Spinal cord (tissue), 10 donors: ENCODE measurements around the gene FBXL7. TPM values are rescaled to one million over a fixed set of nuclear protein-coding genes. Genes with fewer than 3 reads are reported as not detected.
A peak's percentile ranks its signal among the peaks of the same experiment; 100 is the strongest.

Source experiments
- DNase-seq, 6 donors: peaks; one replicate each; pipeline versions ENCODE4 v3.0.0 to v3.0.0-alpha.2; 2013 to 2015; ENCODE audit warnings: low spot score in 6 of 6, low read depth in 4 of 6
- H3K27ac ChIP-seq: one replicate; pipeline ENCODE4 v1.5.1; 2013; ENCODE audit warnings: low read depth, low read length, control low read depth
- H3K27me3 ChIP-seq: one replicate; pipeline ENCODE4 v1.6.1; 2013; ENCODE audit warnings: low read length; ENCODE audit not compliant: control insufficient read depth, insufficient read depth
- H3K36me3 ChIP-seq: one replicate; pipeline ENCODE4 v1.6.1; 2013; ENCODE audit warnings: low read length; ENCODE audit not compliant: control insufficient read depth, insufficient read depth
- H3K4me1 ChIP-seq: one replicate; pipeline ENCODE4 v1.6.1; 2013; ENCODE audit warnings: low read length; ENCODE audit not compliant: control insufficient read depth, insufficient read depth
- H3K4me3 ChIP-seq: one replicate; pipeline ENCODE4 v1.5.1; 2013; ENCODE audit warnings: low read depth, low read length, control low read depth
- H3K9me3 ChIP-seq: one replicate; pipeline ENCODE4 v1.6.1; 2013; ENCODE audit warnings: low read length; ENCODE audit not compliant: control insufficient read depth, insufficient read depth
- WGBS: methylation state at CpG from one replicate; pipeline ENCODE4 v1.1.5; 2013; ENCODE audit warnings: missing lambda C conversion rate; ENCODE audit not compliant: insufficient coverage; 5-methylcytosine and 5-hydroxymethylcytosine counted together
- polyA plus RNA-seq, 2 donors: library from polyadenylated mRNA; unstranded; fragments of 120-200 nt; gene quantifications; one replicate each; pipeline ENCODE4 v1.2.1, GENCODE V29; 2013; ENCODE audit not compliant: insufficient read length in 2 of 2
- total RNA-seq, 2 donors: library from RNA; depleted of rRNA in 1 of 2; stranded (reverse); fragments of 120-200 nt in 1 of 2; fragments of >200 nt in 1 of 2; gene quantifications; one replicate each; pipeline versions ENCODE4 v1.2.3 to v1.2.4, GENCODE V29; 2013 to 2014
- donor health status: healthy.

FBXL7 gene
- total and polyA plus RNA-seq, 4 donors, result 6.9 to 29.8 (median 24.8) TPM

- Histone ChIP-seq H3K27me3 (no peaks in the 10 kb centered on the region), H3K27ac (no peak overlapping the region), H3K4me1 (no peaks in the 10 kb centered on the region), H3K9me3 (peaks cover under 1% of the 10 kb centered on the region), H3K4me3 (no peak overlapping the region), H3K36me3 (no peaks in the 10 kb centered on the region)
- no peak for DNase-seq
- WGBS, result no CpG with 5 or more reads among the region's 2 CpGs
Measured at GRCh38 chr5:15529821-15530220, 29.8 kb downstream of the FBXL7 start.

GRCh38 chr5:15533129-15533893 lies 33.3 kb downstream of the FBXL7 start:
- no peak for DNase-seq
- Histone ChIP-seq H3K4me3 (no peak overlapping the region), H3K27ac (no peak overlapping the region)

GRCh38 chr5:15535938-15536337 lies 36.0 kb downstream of the FBXL7 start:
- H3K4me1 ChIP-seq, result peaks cover 3% of the 10 kb centered on the region
- no peak overlapping the region for H3K27ac ChIP-seq
- H3K4me3 ChIP-seq, result no peak overlapping the region
- peaks cover 3% of the 10 kb centered on the region for H3K9me3 ChIP-seq
- no peaks in the 10 kb centered on the region for H3K27me3 ChIP-seq
- no peaks in the 10 kb centered on the region for H3K36me3 ChIP-seq
- WGBS, result 97% methylated on average over 3 of the region's 4 CpGs
- no peak for DNase-seq

More at GRCh38 chr5:15533129-15533893, 33.3 kb downstream of the FBXL7 start:
- no peaks in the 10 kb centered on the region for H3K4me1 ChIP-seq
- no peaks in the 10 kb centered on the region for H3K36me3 ChIP-seq
- H3K9me3 ChIP-seq, result peaks cover 3% of the 10 kb centered on the region
- no peaks in the 10 kb centered on the region for H3K27me3 ChIP-seq
- 91% methylated on average over 2 of the region's 5 CpGs for WGBS

- H3K27me3 ChIP-seq, result no peaks in the 10 kb centered on the region
- peak in 2 of 6 donors; percentile 30 to 38 for DNase-seq
- no peak overlapping the region for H3K27ac ChIP-seq
- H3K9me3 ChIP-seq, result peaks cover 3% of the 10 kb centered on the region
- no peak overlapping the region for H3K4me3 ChIP-seq
- WGBS, result 17% methylated on average over 1 of the region's 2 CpGs
- H3K4me1 ChIP-seq, result peaks cover 3% of the 10 kb centered on the region
- H3K36me3 ChIP-seq, result no peaks in the 10 kb centered on the region
Measured at GRCh38 chr5:15538516-15538915, 38.5 kb downstream of the FBXL7 start.

- WGBS, result no CpG with 5 or more reads among the region's 2 CpGs
- Histone ChIP-seq H3K27me3 (no peaks in the 10 kb centered on the region), H3K4me3 (no peak overlapping the region), H3K4me1 (peaks cover 3% of the 10 kb centered on the region), H3K36me3 (no peaks in the 10 kb centered on the region), H3K27ac (no peak overlapping the region), H3K9me3 (peaks cover 2% of the 10 kb centered on the region)
- DNase-seq, result no peak
Measured at GRCh38 chr5:15539951-15540350, 40.0 kb downstream of the FBXL7 start.

GRCh38 chr5:15544039-15544438 lies 44.1 kb downstream of the FBXL7 start:
- no peak overlapping the region for H3K27ac ChIP-seq
- 63% methylated on average over 3 of the region's 4 CpGs for WGBS
- peak in 1 of 6 donors; percentile 51 for DNase-seq
- H3K9me3 ChIP-seq, result no peaks in the 10 kb centered on the region
- H3K4me1 ChIP-seq, result no peaks in the 10 kb centered on the region
- no peak overlapping the region for H3K4me3 ChIP-seq
- H3K36me3 ChIP-seq, result no peaks in the 10 kb centered on the region
- no peaks in the 10 kb centered on the region for H3K27me3 ChIP-seq

- Histone ChIP-seq H3K9me3 (no peaks in the 10 kb centered on the region), H3K27me3 (no peaks in the 10 kb centered on the region), H3K36me3 (no peaks in the 10 kb centered on the region), H3K27ac (no peak overlapping the region), H3K4me1 (no peaks in the 10 kb centered on the region), H3K4me3 (no peak overlapping the region)
- WGBS, result 75% methylated on average over 1 of the region's 2 CpGs
- DNase-seq, result no peak
Measured at GRCh38 chr5:15545082-15545481, 45.1 kb downstream of the FBXL7 start.

- H3K9me3 ChIP-seq, result no peaks in the 10 kb centered on the region
- peak in 2 of 6 donors; percentile 31 to 37 for DNase-seq
- no peak overlapping the region for H3K27ac ChIP-seq
- no peaks in the 10 kb centered on the region for H3K36me3 ChIP-seq
- H3K4me3 ChIP-seq, result no peak overlapping the region
- H3K27me3 ChIP-seq, result no peaks in the 10 kb centered on the region
- H3K4me1 ChIP-seq, result no peaks in the 10 kb centered on the region
- WGBS, result no CpG with 5 or more reads among the region's 4 CpGs
Measured at GRCh38 chr5:15547261-15547839, 47.4 kb downstream of the FBXL7 start.

- no CpG with 5 or more reads among the region's 1 CpG for WGBS
- H3K4me3 ChIP-seq, result no peak overlapping the region
- no peak overlapping the region for H3K27ac ChIP-seq
- no peaks in the 10 kb centered on the region for H3K4me1 ChIP-seq
- DNase-seq, result no peak
- no peaks in the 10 kb centered on the region for H3K9me3 ChIP-seq
- no peaks in the 10 kb centered on the region for H3K27me3 ChIP-seq
- no peaks in the 10 kb centered on the region for H3K36me3 ChIP-seq
Measured at GRCh38 chr5:15549961-15550360, 50.0 kb downstream of the FBXL7 start.
